Fibroblast of mammary gland (primary cell): Measurements from ENCODE around the gene FANCI.

Experiments
- DNase-seq: peaks from one replicate; pipeline ENCODE4 v3.0.0-alpha.2; 2010; ENCODE audit warnings: low read depth
- H3K4me3 ChIP-seq: 2 replicates; pipeline ENCODE4 v1.5.1; 2011; ENCODE audit warnings: low read depth, mild to moderate bottlenecking, low read length, moderate library complexity; ENCODE audit not compliant: control insufficient read depth
- TF ChIP-seq, protein P1 (sequence below): conservative IDR thresholded peaks from 2 replicates; pipeline ENCODE4 v1.5.1; 2011; ENCODE audit warnings: low read depth, low read length, inconsistent platforms; ENCODE audit not compliant: control insufficient read depth, insufficient read depth

Gene FANCI

DNA sequence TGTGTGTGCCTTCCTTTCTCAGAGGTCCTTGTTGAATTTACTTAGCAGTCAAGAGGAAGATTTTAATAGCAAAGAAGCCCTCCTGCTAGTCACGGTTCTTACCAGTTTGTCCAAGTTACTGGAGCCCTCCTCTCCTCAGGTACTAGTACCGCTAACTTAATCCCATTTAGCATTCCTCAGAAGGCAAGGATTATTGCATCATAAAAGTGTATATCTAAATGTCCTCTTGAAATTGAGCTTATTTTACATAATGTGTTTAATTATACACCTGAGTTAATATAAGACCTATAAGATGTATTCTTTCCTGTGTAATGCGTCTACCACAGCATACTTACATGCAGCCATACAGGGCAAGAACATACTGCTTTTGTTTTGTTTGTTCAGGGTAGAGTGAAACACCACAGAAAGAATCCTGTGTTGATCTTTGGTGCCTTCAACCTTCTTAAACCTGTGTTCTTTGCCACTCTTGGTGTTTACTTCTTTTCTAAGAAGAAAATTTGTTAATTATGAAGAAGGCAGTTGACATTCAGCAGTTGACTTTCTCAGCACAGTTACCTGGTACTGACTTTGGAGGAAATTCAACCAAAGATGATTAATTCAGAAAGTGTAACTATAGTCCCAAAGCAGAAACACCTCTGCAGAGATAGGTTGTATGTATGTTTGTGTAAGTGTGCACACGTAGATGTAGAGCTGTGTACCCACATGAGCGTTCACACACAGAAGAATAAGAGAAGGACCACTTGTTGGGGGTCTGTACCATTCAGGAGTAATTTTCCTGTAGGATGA lies 57.7 kb downstream of the FANCI start:
- TF ChIP-seq, protein P1, sequence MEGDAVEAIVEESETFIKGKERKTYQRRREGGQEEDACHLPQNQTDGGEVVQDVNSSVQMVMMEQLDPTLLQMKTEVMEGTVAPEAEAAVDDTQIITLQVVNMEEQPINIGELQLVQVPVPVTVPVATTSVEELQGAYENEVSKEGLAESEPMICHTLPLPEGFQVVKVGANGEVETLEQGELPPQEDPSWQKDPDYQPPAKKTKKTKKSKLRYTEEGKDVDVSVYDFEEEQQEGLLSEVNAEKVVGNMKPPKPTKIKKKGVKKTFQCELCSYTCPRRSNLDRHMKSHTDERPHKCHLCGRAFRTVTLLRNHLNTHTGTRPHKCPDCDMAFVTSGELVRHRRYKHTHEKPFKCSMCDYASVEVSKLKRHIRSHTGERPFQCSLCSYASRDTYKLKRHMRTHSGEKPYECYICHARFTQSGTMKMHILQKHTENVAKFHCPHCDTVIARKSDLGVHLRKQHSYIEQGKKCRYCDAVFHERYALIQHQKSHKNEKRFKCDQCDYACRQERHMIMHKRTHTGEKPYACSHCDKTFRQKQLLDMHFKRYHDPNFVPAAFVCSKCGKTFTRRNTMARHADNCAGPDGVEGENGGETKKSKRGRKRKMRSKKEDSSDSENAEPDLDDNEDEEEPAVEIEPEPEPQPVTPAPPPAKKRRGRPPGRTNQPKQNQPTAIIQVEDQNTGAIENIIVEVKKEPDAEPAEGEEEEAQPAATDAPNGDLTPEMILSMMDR = no peak
- H3K4me3 ChIP-seq = no peak overlapping the region
- no peak for DNase-seq

DNA sequence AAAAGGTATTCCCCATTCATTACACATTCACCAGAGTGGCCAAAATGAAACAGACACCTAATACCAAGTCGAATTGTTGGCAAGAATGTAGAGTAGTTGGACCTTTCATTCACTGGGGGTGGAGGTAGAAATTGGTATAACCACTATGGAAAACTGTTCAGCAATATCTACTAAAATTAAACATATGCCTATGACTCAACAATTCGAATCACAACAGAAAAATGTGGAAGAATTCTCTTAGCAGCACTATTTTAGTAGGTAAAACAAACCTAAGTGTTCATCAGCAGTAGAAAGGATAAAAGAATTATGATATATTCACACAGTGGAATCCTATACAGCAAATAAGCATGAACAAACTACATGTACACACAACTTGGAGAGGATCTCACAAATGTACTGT lies 60.2 kb downstream of the FANCI start:
- no peak overlapping the region for H3K4me3 ChIP-seq
- no peak for DNase-seq
- TF ChIP-seq, protein P1 = no peak

DNA sequence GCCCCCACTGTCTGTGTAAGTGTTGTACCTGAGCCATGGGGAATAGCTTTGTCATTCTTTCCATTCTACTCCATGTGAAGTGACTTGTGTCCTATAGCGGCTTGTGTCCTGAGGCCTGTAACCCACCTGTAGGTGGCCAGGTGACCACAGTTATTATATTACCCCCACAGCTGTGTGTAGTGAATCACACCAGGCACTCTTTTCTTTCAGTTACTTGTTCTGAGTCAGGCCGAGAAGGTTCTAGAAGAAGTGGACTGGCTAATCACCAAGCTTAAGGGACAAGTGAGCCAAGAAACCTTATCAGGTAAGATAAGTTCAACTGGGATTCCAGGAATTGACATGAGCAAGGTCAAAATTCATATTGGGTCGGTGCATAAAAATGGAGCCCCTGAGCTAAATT lies 61.6 kb downstream of the FANCI start:
- TF ChIP-seq, protein P1 = no peak
- no peak overlapping the region for H3K4me3 ChIP-seq
- DNase-seq = no peak

DNA sequence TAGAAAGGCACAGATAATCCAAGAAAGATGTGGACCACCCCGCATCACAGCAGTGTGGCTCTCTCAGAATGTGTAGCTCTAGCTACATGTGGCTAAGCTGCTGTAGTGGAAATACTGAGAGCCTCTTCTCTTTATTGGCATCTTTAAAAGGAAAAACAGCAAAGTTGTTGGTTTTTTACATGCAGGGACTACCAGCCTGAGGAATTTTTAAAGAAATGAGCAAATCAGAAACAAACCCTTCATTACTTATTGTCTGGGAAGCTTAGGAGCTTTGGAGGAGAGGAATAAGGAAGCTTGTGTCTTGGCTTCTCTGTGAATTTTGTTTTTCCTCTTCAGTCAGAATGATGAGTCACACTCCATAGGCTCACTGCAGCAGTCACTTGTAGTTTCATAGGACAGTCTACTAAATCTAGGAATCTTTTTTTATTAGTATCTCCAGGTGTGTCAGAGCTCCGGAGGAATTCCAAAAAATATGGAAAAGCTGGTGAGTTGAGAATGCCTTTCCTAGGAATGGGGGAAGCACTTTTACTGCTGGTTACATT lies 63.3 kb downstream of the FANCI start:
- peak; percentile 38 for DNase-seq
- no peak overlapping the region for H3K4me3 ChIP-seq
- TF ChIP-seq, protein P1 = no peak

DNA sequence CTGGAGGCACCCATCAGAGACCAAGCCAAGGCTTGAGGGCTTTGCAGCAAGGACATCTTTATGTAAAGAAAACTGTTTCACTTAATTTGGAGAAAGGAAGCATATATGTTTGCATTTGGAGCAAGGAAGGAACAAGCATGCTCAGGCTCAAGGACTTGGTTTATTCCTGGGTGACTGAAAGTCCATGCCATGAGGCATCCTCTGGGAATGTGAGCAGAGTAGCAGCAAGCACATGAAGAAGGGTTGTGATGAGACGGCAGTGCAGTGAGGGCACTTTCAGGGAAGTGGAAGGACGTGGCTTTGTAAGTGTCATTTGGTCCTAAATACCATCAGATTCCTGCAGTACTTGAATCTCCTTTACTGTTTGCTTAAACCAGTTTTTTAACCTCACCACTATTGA lies 64.0 kb downstream of the FANCI start:
- no peak for DNase-seq
- TF ChIP-seq, protein P1 = no peak
- H3K4me3 ChIP-seq = no peak overlapping the region

DNA sequence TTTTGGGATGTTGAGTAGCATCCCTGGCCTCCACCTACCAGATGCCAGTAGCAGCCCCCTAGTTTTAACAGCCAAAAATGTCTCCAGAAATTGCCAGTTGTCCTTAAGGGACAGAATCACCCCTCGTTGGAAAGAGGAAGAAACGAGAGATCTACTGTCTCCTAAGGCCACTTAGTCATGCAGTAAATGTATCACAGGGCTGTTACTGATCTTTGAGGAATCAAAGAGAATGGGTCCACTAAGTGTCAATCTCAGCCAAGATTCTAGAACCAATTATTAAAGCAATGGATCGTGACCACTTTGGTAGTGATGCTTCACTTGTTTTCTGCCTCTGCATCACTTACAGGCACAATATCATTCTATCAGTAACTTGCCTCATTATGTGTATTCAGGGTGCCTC lies 64.5 kb downstream of the FANCI start:
- H3K4me3 ChIP-seq = no peak overlapping the region
- no peak for DNase-seq
- TF ChIP-seq, protein P1 = no peak
